DOHH2 (cell line): ENCODE results near the gene RPTOR.

ENCODE experiments used
- CTCF ChIP-seq: fragments of 200-600 bp; sonication (generic); IDR thresholded peaks from one replicate; pipeline ENCODE4 v1.5.1; 2014; ENCODE audit warnings: antibody characterized with exemption, mild to moderate bottlenecking, low read depth, low read length; ENCODE audit not compliant: poor library complexity, severe bottlenecking
- EZH2phosphoT487 ChIP-seq: fragments of 200-600 bp; sonication (generic); IDR thresholded peaks from 2 replicates; pipeline ENCODE4 v1.6.1; 2017; ENCODE audit warnings: borderline replicate concordance, mild to moderate bottlenecking, antibody characterized with exemption, low read length, moderate library complexity, mixed read lengths

GRCh38 chr17:80503921-80504320 lies 40.7 kb upstream of the RPTOR start:
- TF ChIP-seq CTCF (no peak), EZH2phosphoT487 (no peak)
